HG02970 (cell line): ENCODE results near the gene PDGFRB.

Experiments used
- ATAC-seq: cut with Tn5 transposase; IDR thresholded peaks from one replicate; pipeline ENCODE4 v1.9.1; 2021; ENCODE audit warnings: mild to moderate bottlenecking, moderate library complexity, moderate number of reproducible peaks; ENCODE audit not compliant: unreplicated experiment, low FRiP score

The PDGFRB gene

DNA sequence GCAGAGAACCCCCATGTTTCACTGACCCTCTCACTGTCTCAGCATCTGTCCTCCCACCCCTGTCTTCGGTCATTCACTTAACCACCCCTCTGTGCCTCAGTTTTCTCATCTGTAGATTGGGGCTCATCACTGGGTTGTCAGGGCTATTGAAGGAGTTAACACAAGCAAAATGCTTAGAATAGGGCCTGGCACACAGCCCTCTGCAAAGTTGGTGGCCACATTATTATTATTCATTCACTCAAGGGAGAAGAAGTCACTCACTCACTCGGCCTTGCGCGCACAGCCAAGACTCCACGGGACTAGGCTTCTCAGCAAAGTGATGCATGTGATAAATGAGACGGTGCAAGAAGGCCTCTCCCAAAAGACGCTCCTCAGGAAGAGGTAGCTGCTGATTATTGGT, 8.0 kb downstream of the PDGFRB start:
- no peak for ATAC-seq

DNA sequence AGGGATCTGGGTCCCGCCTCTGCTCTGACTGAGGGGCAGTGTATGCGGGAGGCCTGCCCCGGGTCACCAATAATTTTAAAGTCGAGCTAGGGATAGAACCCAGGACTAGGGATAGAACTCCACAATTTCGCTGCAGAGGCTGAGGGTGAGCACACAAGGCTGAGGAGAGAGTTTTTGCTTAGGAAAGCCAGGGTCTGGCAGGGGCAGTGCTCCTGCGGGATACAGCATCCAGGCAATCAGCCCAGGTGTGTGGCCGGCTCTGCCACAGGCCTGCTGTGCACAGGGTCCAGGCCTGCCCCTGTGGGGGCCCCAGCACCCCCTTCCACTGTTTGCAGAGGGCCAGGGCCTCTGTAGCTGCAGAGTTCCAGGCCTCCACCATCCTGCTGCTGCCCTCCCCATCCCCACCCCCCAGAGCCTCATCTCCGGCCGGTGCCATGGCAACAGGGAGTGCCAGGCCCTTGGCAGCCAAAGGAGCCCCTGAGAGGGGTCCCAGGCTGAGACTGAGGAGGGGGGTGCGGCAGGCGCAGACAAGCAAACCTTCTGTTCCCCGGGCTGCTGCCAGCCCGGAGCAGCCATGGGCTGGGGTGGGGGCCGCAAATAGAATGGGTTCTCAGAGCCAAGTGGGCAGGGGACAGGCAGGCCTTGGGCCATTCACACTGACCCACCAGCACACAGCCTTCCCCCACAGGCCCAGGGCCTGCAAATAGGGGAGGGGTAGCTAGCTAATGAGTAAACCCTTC, 8.6 kb downstream of the PDGFRB start:
- no peak for ATAC-seq

- ATAC-seq = no peak
Measured at GRCh38 chr5:150146235-150146634, 9.4 kb downstream of the PDGFRB start.

GRCh38 chr5:150144879-150145278, 10.8 kb downstream of the PDGFRB start:
- no peak for ATAC-seq

DNA sequence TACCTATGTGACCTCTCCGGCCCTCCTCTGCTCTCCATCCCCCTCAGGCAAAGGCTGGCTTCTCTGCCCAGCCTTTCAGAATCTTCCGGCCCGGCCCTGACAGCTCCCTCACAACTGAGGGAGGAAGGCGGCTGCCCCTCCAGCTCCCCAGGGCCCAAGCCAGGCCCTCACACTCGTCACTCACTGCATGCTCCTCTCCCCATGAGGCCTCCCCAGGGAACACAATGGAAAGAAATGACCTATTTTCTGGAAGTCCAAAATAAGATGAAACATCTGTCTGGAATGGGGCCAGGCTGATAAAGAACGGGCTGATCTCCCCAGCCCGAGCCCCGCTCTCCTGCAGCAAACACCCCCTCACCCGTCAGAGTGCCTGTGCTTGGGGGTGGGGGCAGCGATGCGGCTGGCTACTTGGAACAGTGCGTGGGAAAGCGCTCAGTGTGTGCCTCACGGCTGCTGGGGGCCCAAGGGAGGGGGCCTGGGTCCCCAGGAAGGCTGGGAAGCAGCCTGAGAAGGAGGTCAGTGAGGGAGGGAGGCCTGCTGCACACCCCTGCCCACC, 11.3 kb downstream of the PDGFRB start:
- no peak for ATAC-seq

GRCh38 chr5:150143350-150144245, 12.0 kb downstream of the PDGFRB start:
- ATAC-seq = no peak

DNA sequence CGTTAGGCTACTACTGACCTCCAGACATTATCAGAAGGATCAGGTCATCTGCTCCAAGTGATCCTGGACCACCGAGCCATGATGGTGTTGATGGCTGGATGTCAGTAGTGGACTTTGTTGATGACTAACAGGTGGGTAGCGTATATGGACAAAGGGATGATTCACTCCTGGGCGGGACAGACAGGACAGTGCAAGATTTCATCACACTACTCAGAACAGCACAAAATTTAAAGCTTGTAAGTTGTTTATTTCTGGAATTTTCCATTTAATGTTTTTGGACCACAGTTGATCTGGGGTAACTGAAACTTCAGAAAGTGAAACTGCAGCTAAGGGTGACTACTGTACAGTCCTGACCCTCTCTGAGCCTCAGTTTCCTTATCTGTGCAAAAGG, 12.7 kb downstream of the PDGFRB start:
- ATAC-seq = no peak

DNA sequence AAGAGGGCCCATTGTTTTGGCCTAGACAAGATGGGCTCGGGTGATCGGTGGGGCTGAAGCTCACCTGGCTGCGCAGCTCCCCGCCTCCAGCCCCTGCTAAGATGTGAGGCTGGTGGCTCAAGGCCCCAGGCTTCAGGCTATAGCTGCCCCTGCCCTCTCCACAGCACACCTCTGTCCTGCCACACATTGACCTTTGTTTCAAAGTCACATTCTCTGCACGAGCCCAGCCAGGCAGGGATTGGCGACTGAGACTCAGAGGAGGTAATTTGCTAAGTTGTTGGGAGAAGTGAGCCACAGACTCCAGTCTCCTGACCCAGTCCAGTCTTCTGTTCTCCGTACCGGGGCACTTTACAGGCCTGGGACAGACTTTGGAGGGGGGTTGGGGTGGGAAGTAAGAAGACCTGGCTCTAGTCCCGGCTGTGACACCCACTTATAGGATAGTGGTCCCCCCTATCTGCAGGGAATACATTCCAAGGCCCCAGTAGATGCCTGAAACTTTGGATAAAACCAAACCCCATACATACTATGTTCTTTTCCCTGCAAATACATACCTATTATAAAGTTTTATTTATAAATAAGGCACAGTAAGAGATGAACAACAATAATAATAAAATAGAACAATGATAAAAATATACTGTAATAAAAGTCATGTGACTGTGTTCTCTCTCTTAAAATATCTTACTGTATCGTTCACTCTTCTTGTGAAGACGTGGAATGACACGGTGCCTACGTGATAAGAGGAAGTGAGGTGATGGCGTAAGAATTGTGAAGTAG, 13.3 kb downstream of the PDGFRB start:
- ATAC-seq = no peak

DNA sequence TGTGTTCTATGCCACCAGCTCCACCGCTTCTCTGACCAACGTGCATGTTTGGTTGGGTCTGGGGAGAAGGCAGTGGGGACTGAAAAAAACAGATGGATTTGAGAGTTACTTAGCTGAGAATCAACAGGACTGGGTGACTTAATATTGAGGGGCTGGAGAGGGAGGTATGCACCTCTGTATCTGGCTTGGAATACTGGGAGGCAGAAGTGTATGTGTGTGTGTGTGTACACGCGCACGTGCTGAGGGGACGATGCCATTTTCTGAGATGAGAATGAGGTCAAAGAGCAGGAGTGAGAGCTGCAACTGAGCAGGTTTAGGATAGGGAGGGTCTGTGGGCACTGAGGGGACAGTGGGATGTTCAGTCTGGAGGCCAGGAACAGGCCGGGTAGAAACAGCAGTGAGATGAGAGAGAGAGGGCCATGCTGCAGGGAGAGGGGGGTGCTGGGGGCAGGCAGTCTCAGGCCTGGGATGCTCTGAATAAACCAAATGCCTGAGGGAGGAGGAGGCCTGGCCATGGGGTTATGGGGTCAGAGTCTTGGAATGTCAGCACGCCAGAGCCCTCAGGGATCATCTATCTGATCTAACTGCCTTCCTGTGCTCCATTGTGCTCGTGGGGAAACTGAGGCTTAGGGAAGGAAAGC, 14.0 kb downstream of the PDGFRB start:
- ATAC-seq = no peak

DNA sequence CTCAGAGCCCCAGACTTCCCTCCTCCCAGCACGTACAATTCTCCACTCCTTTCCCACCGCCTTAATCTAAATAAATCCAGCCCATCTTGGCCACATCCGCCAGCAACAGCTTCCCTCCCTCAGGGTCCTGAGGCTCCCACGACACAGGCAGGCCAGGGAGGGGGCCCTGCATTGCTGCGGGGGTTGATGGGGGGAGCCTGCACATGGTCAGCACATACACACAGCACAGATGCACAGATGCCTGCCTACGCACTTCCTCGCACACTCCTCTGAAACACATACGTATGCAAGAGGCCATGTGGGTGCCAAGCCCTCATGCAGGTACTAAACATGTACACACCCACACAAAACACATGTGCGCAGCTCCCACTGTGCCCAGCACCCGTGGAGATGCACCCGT, 14.8 kb downstream of the PDGFRB start:
- ATAC-seq = no peak

GRCh38 chr5:150139334-150139733, 16.3 kb downstream of the PDGFRB start:
- ATAC-seq = no peak

GRCh38 chr5:150138551-150139265, 16.9 kb downstream of the PDGFRB start:
- ATAC-seq = no peak

DNA sequence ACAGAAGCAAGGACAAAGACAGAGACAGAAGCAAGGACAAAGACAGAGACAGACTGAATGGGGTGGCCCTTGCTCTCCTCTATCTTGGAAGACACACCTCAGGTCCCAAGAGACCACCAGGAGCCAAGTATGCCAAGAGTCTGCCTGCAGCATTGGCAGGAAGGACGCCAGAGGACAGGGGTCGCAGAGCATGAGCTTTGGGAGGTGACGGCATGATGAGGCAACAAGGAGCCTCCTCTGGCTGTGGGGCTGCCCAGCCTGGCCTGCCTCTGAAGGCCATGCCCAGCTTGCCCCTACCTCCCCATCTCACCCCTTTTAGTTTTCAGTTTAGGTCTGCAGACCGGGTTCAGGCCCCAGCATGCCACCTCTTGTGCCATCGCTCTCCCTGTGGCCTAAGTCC, 17.6 kb downstream of the PDGFRB start:
- ATAC-seq = no peak

- ATAC-seq = no peak
Measured at GRCh38 chr5:150137168-150137957, 18.3 kb downstream of the PDGFRB start.

- ATAC-seq = no peak
Measured at GRCh38 chr5:150136305-150137167, 19.1 kb downstream of the PDGFRB start.

GRCh38 chr5:150135557-150136304, 19.9 kb downstream of the PDGFRB start:
- no peak for ATAC-seq

DNA sequence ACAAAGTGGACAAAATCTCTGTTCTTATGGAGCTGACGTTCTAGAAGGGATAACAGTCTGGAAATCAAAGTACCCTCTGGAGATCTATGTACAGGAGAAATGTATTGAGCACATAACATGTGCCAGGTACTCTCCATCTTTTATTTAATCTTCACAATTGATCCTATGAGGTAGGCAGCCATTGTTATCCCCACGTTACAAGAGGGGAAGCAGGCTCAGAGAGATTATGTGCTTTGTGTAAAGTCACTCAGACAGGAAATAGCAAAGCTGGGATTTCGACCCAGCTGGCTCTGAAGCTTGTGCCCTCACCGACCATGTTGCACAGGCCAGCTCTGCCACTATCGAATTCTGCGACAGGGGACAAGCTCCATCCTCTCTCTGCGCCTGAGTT, 21.5 kb downstream of the PDGFRB start:
- ATAC-seq = no peak
